ENCODE measurements around the gene CFAP97D2.
"Not testable (repeated sequence)": the region's sequence is repeated elsewhere in the genome, so short reads cannot be mapped to it uniquely, and the experiment has no call there.

CFAP97D2 gene

DNA sequence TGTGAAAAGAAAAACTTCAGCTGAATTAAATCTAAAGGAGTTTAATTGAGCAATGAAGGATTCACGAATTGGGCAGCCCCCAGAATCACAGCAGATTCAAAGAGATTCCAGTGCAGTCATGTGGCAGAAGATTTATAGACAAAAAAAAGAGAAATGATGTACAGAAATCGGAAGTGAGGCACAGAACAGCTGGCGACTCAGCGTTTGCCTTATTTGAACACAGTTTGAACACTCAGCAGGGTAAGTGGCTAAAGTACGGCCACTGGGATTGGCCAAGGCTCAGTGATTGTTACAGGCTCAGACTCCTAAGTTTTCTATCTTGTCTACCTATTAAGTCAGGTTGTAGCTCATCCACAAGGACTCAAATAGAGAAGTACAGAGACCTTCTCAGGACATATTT is 11.6 kb upstream of the CFAP97D2 start:
- Mint-ChIP-seq H3K27ac (ENCODE audit: low read depth) (no peak overlapping the region), H3K27me3 (no peaks in the 10 kb centered on the region), H3K4me1 (peaks cover 29% of the 10 kb centered on the region), H3K36me3 (ENCODE audit: insufficient read depth) (no peaks in the 10 kb centered on the region), H3K4me3 (no peak overlapping the region), H3K9me3 (no peaks in the 10 kb centered on the region)
- ATAC-seq (replicated peaks; ENCODE audit: extremely low read depth, poor library complexity, severe bottlenecking): no peak
- no peak for DNase-seq (ENCODE audit: low spot score in 2 of 2)

DNA sequence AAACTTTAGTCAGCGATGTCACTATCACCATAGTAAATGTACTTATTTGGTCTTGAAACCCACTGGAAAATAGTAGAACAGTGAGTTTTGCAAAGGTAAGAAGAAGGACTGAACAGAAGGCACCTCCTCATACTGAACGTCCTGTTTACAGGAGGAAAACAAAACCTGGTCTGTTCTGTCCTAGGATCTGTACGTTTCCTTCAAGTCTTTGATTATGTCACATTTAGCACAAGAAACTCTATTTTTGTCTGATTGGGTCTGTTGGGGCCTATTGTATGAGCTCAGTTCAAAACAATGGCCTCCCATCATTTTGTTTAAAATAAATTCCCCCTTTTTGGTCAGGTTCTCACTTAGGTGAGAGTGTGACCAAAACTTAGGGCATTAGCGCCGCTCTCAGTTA is 11.2 kb upstream of the CFAP97D2 start:
- Mint-ChIP-seq H3K9me3 (no peaks in the 10 kb centered on the region), H3K27ac (ENCODE audit: low read depth) (no peak overlapping the region), H3K27me3 (no peaks in the 10 kb centered on the region), H3K4me1 (peaks cover 27% of the 10 kb centered on the region), H3K36me3 (ENCODE audit: insufficient read depth) (no peaks in the 10 kb centered on the region), H3K4me3 (no peak overlapping the region)
- DNase-seq (ENCODE audit: low spot score in 2 of 2): no peak
- ATAC-seq (replicated peaks; ENCODE audit: extremely low read depth, poor library complexity, severe bottlenecking): no peak

DNA sequence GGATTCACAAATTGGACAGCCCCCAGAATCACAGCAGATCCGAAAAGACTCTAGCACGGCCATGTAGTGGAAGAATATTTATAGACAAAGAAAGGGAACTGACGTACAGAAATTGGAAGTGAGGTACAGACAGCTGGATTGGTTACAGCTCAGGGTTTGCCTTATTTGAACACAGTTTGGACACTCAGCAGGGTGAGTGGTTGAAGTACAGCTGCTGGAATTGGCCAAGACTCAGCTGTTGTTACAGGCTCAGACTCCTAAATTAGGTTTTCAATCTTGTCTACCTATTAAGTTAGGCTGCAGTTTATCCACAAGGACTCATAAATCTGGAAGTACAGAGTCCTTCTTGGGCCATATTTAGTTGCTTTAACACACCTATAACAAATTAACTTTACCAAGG is 5.8 kb upstream of the CFAP97D2 start:
- Mint-ChIP-seq H3K4me3 (no peak overlapping the region), H3K27me3 (no peaks in the 10 kb centered on the region), H3K4me1 (peaks cover 15% of the 10 kb centered on the region), H3K36me3 (ENCODE audit: insufficient read depth) (no peaks in the 10 kb centered on the region), H3K9me3 (no peaks in the 10 kb centered on the region), H3K27ac (ENCODE audit: low read depth) (no peak overlapping the region)
- DNase-seq (ENCODE audit: low spot score in 2 of 2) (no peak), ATAC-seq (replicated peaks; ENCODE audit: extremely low read depth, poor library complexity, severe bottlenecking) (no peak)

- Mint-ChIP-seq H3K4me1 (peaks cover 15% of the 10 kb centered on the region), H3K9me3 (no peaks in the 10 kb centered on the region), H3K27me3 (no peaks in the 10 kb centered on the region), H3K36me3 (ENCODE audit: insufficient read depth) (no peaks in the 10 kb centered on the region), H3K27ac (ENCODE audit: low read depth) (no peak overlapping the region), H3K4me3 (no peak overlapping the region)
- DNase-seq (ENCODE audit: low spot score in 2 of 2) (no peak), ATAC-seq (replicated peaks; ENCODE audit: extremely low read depth, poor library complexity, severe bottlenecking) (no peak)
Observed at GRCh38 chr13:114173745-114174144, 5.3 kb upstream of the CFAP97D2 start.

- ATAC-seq (replicated peaks; ENCODE audit: extremely low read depth, poor library complexity, severe bottlenecking) (no peak), DNase-seq (ENCODE audit: low spot score in 2 of 2) (no peak)
- Mint-ChIP-seq H3K4me3 (no peak overlapping the region), H3K27me3 (no peaks in the 10 kb centered on the region), H3K9me3 (no peaks in the 10 kb centered on the region), H3K4me1 (peaks cover 15% of the 10 kb centered on the region), H3K36me3 (ENCODE audit: insufficient read depth) (no peaks in the 10 kb centered on the region), H3K27ac (ENCODE audit: low read depth) (no peak overlapping the region)
Observed at GRCh38 chr13:114174529-114174961, 4.5 kb upstream of the CFAP97D2 start.

DNA sequence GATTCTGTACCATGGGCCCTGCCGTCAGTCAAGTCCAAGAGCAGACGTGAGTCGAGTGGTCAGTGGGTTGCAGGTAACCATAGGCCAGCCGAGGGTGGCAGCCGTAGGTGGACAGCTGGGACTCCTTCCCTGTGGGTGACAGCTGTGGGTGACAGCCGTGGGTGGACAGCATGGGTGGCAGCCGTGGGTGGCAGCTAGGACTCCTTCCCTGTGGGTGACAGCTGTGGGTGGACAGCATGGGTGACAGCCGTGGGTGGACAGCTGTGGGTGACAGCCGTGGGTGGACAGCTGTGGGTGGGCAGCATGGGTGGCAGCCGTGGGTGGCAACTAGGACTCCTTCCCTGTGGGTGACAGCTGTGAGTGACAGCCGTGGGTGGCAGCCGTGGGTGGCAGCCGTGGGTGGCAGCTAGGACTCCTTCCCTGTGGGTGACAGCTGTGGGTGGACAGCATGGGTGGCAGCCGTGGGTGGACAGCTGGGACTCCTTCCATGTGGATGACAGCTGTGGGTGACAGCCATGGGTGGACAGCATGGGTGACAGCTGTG is 2.6 kb upstream of the CFAP97D2 start:
- not testable (repeated sequence) for ATAC-seq (replicated peaks; ENCODE audit: extremely low read depth, poor library complexity, severe bottlenecking); DNase-seq (ENCODE audit: low spot score in 2 of 2); H3K9me3 Mint-ChIP-seq; H3K4me3 Mint-ChIP-seq; H3K36me3 Mint-ChIP-seq (ENCODE audit: insufficient read depth); H3K27ac Mint-ChIP-seq (ENCODE audit: low read depth)
- Mint-ChIP-seq H3K27me3 (peaks cover 15% of the 10 kb centered on the region), H3K4me1 (peaks cover 28% of the 10 kb centered on the region)

- Mint-ChIP-seq H3K4me1 (peaks cover 28% of the 10 kb centered on the region), H3K9me3 (no peaks in the 10 kb centered on the region), H3K27me3 (peaks cover 21% of the 10 kb centered on the region), H3K36me3 (ENCODE audit: insufficient read depth) (no peaks in the 10 kb centered on the region), H3K27ac (ENCODE audit: low read depth) (no peak overlapping the region), H3K4me3 (no peak overlapping the region)
- ATAC-seq (replicated peaks; ENCODE audit: extremely low read depth, poor library complexity, severe bottlenecking): no peak
- no peak for DNase-seq (ENCODE audit: low spot score in 2 of 2)
Observed at GRCh38 chr13:114177245-114178010, 1.6 kb upstream of the CFAP97D2 start.

- Mint-ChIP-seq H3K27me3 (peaks cover 16% of the 10 kb centered on the region), H3K36me3 (ENCODE audit: insufficient read depth) (peaks cover 2% of the 10 kb centered on the region), H3K9me3 (peaks cover 5% of the 10 kb centered on the region), H3K27ac (ENCODE audit: low read depth) (no peak overlapping the region), H3K4me3 (no peak overlapping the region), H3K4me1 (peaks cover 19% of the 10 kb centered on the region)
- DNase-seq (ENCODE audit: low spot score in 2 of 2): no peak
- ATAC-seq (replicated peaks; ENCODE audit: extremely low read depth, poor library complexity, severe bottlenecking): no peak
Observed at GRCh38 chr13:114185182-114185971, 6.3 kb downstream of the CFAP97D2 start.

GRCh38 chr13:114194853-114195252 is 15.8 kb downstream of the CFAP97D2 start:
- Mint-ChIP-seq H3K4me3 (peak overlapping the region; percentile 14), H3K27ac (ENCODE audit: low read depth) (peak overlapping the region; percentile 14), H3K27me3 (no peaks in the 10 kb centered on the region), H3K36me3 (ENCODE audit: insufficient read depth) (peaks cover 6% of the 10 kb centered on the region), H3K9me3 (peaks cover 5% of the 10 kb centered on the region), H3K4me1 (peaks cover 19% of the 10 kb centered on the region)
- no peak for DNase-seq (ENCODE audit: low spot score in 2 of 2)
- ATAC-seq (replicated peaks; ENCODE audit: extremely low read depth, poor library complexity, severe bottlenecking): peak; percentile 71

GRCh38 chr13:114196629-114197028 is 17.6 kb downstream of the CFAP97D2 start:
- H3K27me3 Mint-ChIP-seq: no peaks in the 10 kb centered on the region
- DNase-seq (ENCODE audit: low spot score in 2 of 2): no peak
- H3K4me3 Mint-ChIP-seq: no peak overlapping the region
- H3K9me3 Mint-ChIP-seq: no peaks in the 10 kb centered on the region
- ATAC-seq (replicated peaks; ENCODE audit: extremely low read depth, poor library complexity, severe bottlenecking): no peak
- H3K4me1 Mint-ChIP-seq: peaks cover 19% of the 10 kb centered on the region
- peaks cover 4% of the 10 kb centered on the region for H3K36me3 Mint-ChIP-seq (ENCODE audit: insufficient read depth)
- H3K27ac Mint-ChIP-seq (ENCODE audit: low read depth): no peak overlapping the region

- no peak overlapping the region for H3K4me3 Mint-ChIP-seq
- no peaks in the 10 kb centered on the region for H3K27me3 Mint-ChIP-seq
Observed at GRCh38 chr13:114198556-114198955, 19.5 kb downstream of the CFAP97D2 start.

GRCh38 chr13:114199526-114199925 is 20.5 kb downstream of the CFAP97D2 start:
- not testable (repeated sequence) for H3K36me3 Mint-ChIP-seq (ENCODE audit: insufficient read depth); ATAC-seq (replicated peaks; ENCODE audit: extremely low read depth, poor library complexity, severe bottlenecking); H3K4me3 Mint-ChIP-seq; H3K27ac Mint-ChIP-seq (ENCODE audit: low read depth); H3K9me3 Mint-ChIP-seq; DNase-seq (ENCODE audit: low spot score in 2 of 2); H3K27me3 Mint-ChIP-seq
- H3K4me1 Mint-ChIP-seq: peaks cover 33% of the 10 kb centered on the region

More at GRCh38 chr13:114198556-114198955, 19.5 kb downstream of the CFAP97D2 start:
- no peak overlapping the region for H3K27ac Mint-ChIP-seq (ENCODE audit: low read depth)
- no peak for DNase-seq (ENCODE audit: low spot score in 2 of 2)
- peaks cover 28% of the 10 kb centered on the region for H3K4me1 Mint-ChIP-seq
- H3K36me3 Mint-ChIP-seq (ENCODE audit: insufficient read depth): peaks cover 3% of the 10 kb centered on the region
- no peaks in the 10 kb centered on the region for H3K9me3 Mint-ChIP-seq
- ATAC-seq (replicated peaks; ENCODE audit: extremely low read depth, poor library complexity, severe bottlenecking): no peak

DNA sequence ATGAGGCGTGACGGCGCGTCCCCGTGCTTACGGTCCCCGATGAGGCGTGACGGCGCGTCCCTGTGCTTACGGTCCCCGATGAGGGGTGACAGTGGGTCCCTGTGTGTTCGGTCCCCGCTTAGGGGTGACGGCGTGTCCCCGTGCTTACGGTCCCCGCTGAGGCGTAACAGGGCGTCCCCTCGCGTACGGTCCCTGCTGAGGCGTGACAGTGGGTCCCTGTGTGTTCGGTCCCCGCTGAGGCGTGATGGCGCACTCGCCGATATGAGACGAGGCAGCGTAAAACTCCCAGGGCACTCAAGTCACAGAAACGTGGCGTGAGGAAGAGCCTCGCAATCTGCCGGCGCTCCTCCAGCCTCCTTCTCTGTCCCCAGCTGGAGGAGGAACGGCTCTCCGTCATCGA is 20.9 kb downstream of the CFAP97D2 start:
- H3K27ac Mint-ChIP-seq (ENCODE audit: low read depth): no peak overlapping the region
- H3K4me3 Mint-ChIP-seq: no peak overlapping the region
- peaks cover 3% of the 10 kb centered on the region for H3K36me3 Mint-ChIP-seq (ENCODE audit: insufficient read depth)
- ATAC-seq (replicated peaks; ENCODE audit: extremely low read depth, poor library complexity, severe bottlenecking): no peak
- peaks cover 33% of the 10 kb centered on the region for H3K4me1 Mint-ChIP-seq
- H3K27me3 Mint-ChIP-seq: no peaks in the 10 kb centered on the region
- no peaks in the 10 kb centered on the region for H3K9me3 Mint-ChIP-seq
- no peak for DNase-seq (ENCODE audit: low spot score in 2 of 2)
